ENCODE results near the gene ZNF699. TPM values are rescaled to one million over a fixed set of nuclear protein-coding genes. Genes with fewer than 3 reads are reported as not detected.

The ZNF699 gene
- polyA plus RNA-seq, 1 donor (not counting 4 experiments of a cell fraction or from before 2014, with no cell fraction given), result 3.7 TPM

- Histone ChIP-seq H3K9me3 (ENCODE audit: control insufficient read depth, low read depth, low read length) (peaks cover 20% of the 10 kb centered on the region), H4K20me1 (ENCODE audit: control insufficient read depth, extremely low read depth, insufficient read depth, low read length) (no peaks in the 10 kb centered on the region), H3K27me3 (ENCODE audit: control insufficient read depth, extremely low read depth, insufficient read depth, low read length) (no peaks in the 10 kb centered on the region), H3K4me2 (ENCODE audit: control insufficient read depth, extremely low read depth, insufficient read depth, low read depth, low read length) (no peak overlapping the region), H3K4me1 (ENCODE audit: control insufficient read depth, extremely low read depth, insufficient read depth, low read length) (no peaks in the 10 kb centered on the region), H2AFZ (ENCODE audit: control insufficient read depth, low read length) (no peak overlapping the region), H3K36me3 (ENCODE audit: control insufficient read depth in 2 of 2, extremely low read depth in 1 of 2, insufficient read depth in 2 of 2, low read length in 2 of 2) (no peaks in the 10 kb centered on the region), H3K27ac (ENCODE audit: control insufficient read depth, insufficient read depth, low read length) (no peak overlapping the region), H3K9ac (ENCODE audit: control insufficient read depth, extremely low read depth, insufficient read depth, low read length) (no peak overlapping the region), H3K9me1 (ENCODE audit: control insufficient read depth, extremely low read depth, insufficient read depth, low read length) (no peaks in the 10 kb centered on the region), H3K4me3 (ENCODE audit: control insufficient read depth in 2 of 3, extremely low read depth in 1 of 3, insufficient read depth in 2 of 3, low read depth in 1 of 3, low read length in 3 of 3) (no peak overlapping the region), H3K79me2 (ENCODE audit: control insufficient read depth, insufficient read depth, low read length) (no peaks in the 10 kb centered on the region)
- FAIRE-seq, result no peak
- TF ChIP-seq CTCF (optimal IDR thresholded peaks at IDR 0.05 in 1 of 3, IDR thresholded peaks at IDR 0.05 in 1 of 3, conservative IDR thresholded peaks at IDR 0.05 in 1 of 3; ENCODE audit: extremely low read depth in 1 of 3, insufficient read depth in 2 of 3, low read length in 3 of 3), result no peak
- no peak for TF ChIP-seq EZH2 (IDR thresholded peaks at IDR 0.05; ENCODE audit: low read length)
- dilution Hi-C loops (cut with MboI; ENCODE audit: extremely low pct_ligation_motif_present, low sequenced_read_pairs), result no loop called here
- no peak for DNase-seq (ENCODE audit: low read depth, low spot score)
Observed at GRCh38 chr19:9345005-9345404, 35.4 kb upstream of the ZNF699 start.

- no peak overlapping the region for H3K9ac ChIP-seq (ENCODE audit: control insufficient read depth, extremely low read depth, insufficient read depth, low read length)
- no peaks in the 10 kb centered on the region for H3K9me1 ChIP-seq (ENCODE audit: control insufficient read depth, extremely low read depth, insufficient read depth, low read length)
- no peak overlapping the region for H3K27ac ChIP-seq (ENCODE audit: control insufficient read depth, insufficient read depth, low read length)
- H3K36me3 ChIP-seq (ENCODE audit: control insufficient read depth in 2 of 2, extremely low read depth in 1 of 2, insufficient read depth in 2 of 2, low read length in 2 of 2), result peaks cover 0 to 4% of the 10 kb centered on the region in 2 experiments
- peaks cover 30% of the 10 kb centered on the region for H3K9me3 ChIP-seq (ENCODE audit: control insufficient read depth, low read depth, low read length)
- no peaks in the 10 kb centered on the region for H4K20me1 ChIP-seq (ENCODE audit: control insufficient read depth, extremely low read depth, insufficient read depth, low read length)
- H3K4me3 ChIP-seq (ENCODE audit: control insufficient read depth in 2 of 3, extremely low read depth in 1 of 3, insufficient read depth in 2 of 3, low read depth in 1 of 3, low read length in 3 of 3), result no peak overlapping the region
- FAIRE-seq (no peak), DNase-seq (ENCODE audit: low read depth, low spot score) (no peak)
- TF ChIP-seq CTCF (optimal IDR thresholded peaks at IDR 0.05 in 1 of 3, IDR thresholded peaks at IDR 0.05 in 1 of 3, conservative IDR thresholded peaks at IDR 0.05 in 1 of 3; ENCODE audit: extremely low read depth in 1 of 3, insufficient read depth in 2 of 3, low read length in 3 of 3), result no peak
- TF ChIP-seq EZH2 (IDR thresholded peaks at IDR 0.05; ENCODE audit: low read length), result no peak
- no peak overlapping the region for H2AFZ ChIP-seq (ENCODE audit: control insufficient read depth, low read length)
- H3K4me2 ChIP-seq (ENCODE audit: control insufficient read depth, extremely low read depth, insufficient read depth, low read depth, low read length), result no peak overlapping the region
- H3K4me1 ChIP-seq (ENCODE audit: control insufficient read depth, extremely low read depth, insufficient read depth, low read length), result no peaks in the 10 kb centered on the region
- H3K27me3 ChIP-seq (ENCODE audit: control insufficient read depth, extremely low read depth, insufficient read depth, low read length), result no peaks in the 10 kb centered on the region
- dilution Hi-C loops (cut with MboI; ENCODE audit: extremely low pct_ligation_motif_present, low sequenced_read_pairs), result no loop called here
- no peaks in the 10 kb centered on the region for H3K79me2 ChIP-seq (ENCODE audit: control insufficient read depth, insufficient read depth, low read length)
Observed at GRCh38 chr19:9342610-9343304, 33.1 kb upstream of the ZNF699 start.
